WTC11 (cell line): Measurements from ENCODE around the gene SLIT3. TPM values are rescaled to one million over a fixed set of nuclear protein-coding genes. Genes with fewer than 3 reads are reported as not detected.

Experiments used
- ATAC-seq: fragments of 200-7000 bp; cut with Tn5 transposase; 2 replicates; pipeline ENCODE4 v1.10.0; 2021; ENCODE audit warnings: mild to moderate bottlenecking, moderate library complexity
- CTCF ChIA-PET: fragments of 300-600 bp; sonication (Branson Sonifier 250); formaldehyde crosslinking; loops from one replicate; lab custom pipeline; 2021; ENCODE audit warnings: antibody characterized with exemption; lab: Charles Lee
- POLR2A ChIA-PET: fragments of 350-600 bp; sonication (Branson Sonifier 250); formaldehyde crosslinking; loops from one replicate; lab custom pipeline; 2021; ENCODE audit warnings: antibody characterized with exemption; lab: Charles Lee
- DNase-seq: peaks from one replicate; pipeline ENCODE4 v3.0.0; 2021; ENCODE audit warnings: low spot score
- H3K27ac Mint-ChIP-seq: 2 replicates; pipeline ENCODE4 v1.8.0; 2021; ENCODE audit warnings: mixed read lengths
- H3K27me3 Mint-ChIP-seq: 2 replicates; pipeline ENCODE4 v1.8.0; 2021; ENCODE audit warnings: low read depth, mild to moderate bottlenecking, moderate library complexity, mixed read lengths
- H3K36me3 Mint-ChIP-seq: 2 replicates; pipeline ENCODE4 v1.8.0; 2021; ENCODE audit warnings: mixed read lengths
- H3K4me1 Mint-ChIP-seq: 2 replicates; pipeline ENCODE4 v1.8.0; 2022; ENCODE audit warnings: mixed read lengths
- H3K4me3 Mint-ChIP-seq: 2 replicates; pipeline ENCODE4 v1.8.0; 2021; ENCODE audit warnings: mild to moderate bottlenecking, moderate library complexity, mixed read lengths
- H3K9me3 Mint-ChIP-seq: 2 replicates; pipeline ENCODE4 v1.8.0; 2021; ENCODE audit warnings: mixed read lengths
- ATF1 ChIP-seq: sonication (generic); formaldehyde crosslinking; IDR thresholded peaks from 2 replicates; pipeline ENCODE4 v1.8.1; 2023; ENCODE audit warnings: mild to moderate bottlenecking, moderate library complexity, missing genetic modification reagents
- ATF6 ChIP-seq: sonication (generic); formaldehyde crosslinking; IDR thresholded peaks from 2 replicates; pipeline ENCODE4 v1.8.1; 2023; ENCODE audit warnings: mild to moderate bottlenecking, missing genetic modification reagents
- CTCF ChIP-seq: fragments of 200-600 bp; IDR thresholded peaks from 2 replicates; pipeline ENCODE4 v1.8.0; 2022; ENCODE audit warnings: antibody characterized with exemption
- ESRRA ChIP-seq: sonication (generic); formaldehyde crosslinking; IDR thresholded peaks from 2 replicates; pipeline ENCODE4 v1.8.1; 2022; ENCODE audit warnings: mild to moderate bottlenecking, missing genetic modification reagents, borderline replicate concordance
- GABPB1 ChIP-seq: sonication (generic); formaldehyde crosslinking; IDR thresholded peaks from 2 replicates; pipeline ENCODE4 v1.8.1; 2023; ENCODE audit warnings: mild to moderate bottlenecking, missing genetic modification reagents
- GRHL2 ChIP-seq: fragments of 250-450 bp; sonication (Bioruptor Pico); IDR thresholded peaks from 2 replicates; pipeline ENCODE4 v1.8.0; 2022; ENCODE audit warnings: mild to moderate bottlenecking, moderate library complexity; ENCODE audit not compliant: insufficient replicate concordance, severe bottlenecking
- IRF2 ChIP-seq: sonication (generic); formaldehyde crosslinking; IDR thresholded peaks from 2 replicates; pipeline ENCODE4 v1.8.0; 2022; ENCODE audit warnings: low read depth, missing genetic modification reagents, borderline replicate concordance
- JAZF1 ChIP-seq: fragments of 250-450 bp; sonication (Bioruptor Pico); IDR thresholded peaks from 2 replicates; pipeline ENCODE4 v1.9.0; 2021; ENCODE audit warnings: moderate library complexity, mild to moderate bottlenecking, inconsistent platforms
- MYBL2 ChIP-seq: sonication (generic); formaldehyde crosslinking; IDR thresholded peaks from 2 replicates; pipeline ENCODE4 v1.8.1; 2023; ENCODE audit warnings: mild to moderate bottlenecking, moderate library complexity, missing genetic modification reagents
- NR3C1 ChIP-seq: sonication (generic); formaldehyde crosslinking; conservative IDR thresholded peaks from 2 replicates; pipeline ENCODE4 v1.8.1; 2023; ENCODE audit warnings: low read depth, mild to moderate bottlenecking, missing genetic modification reagents
- SP1 ChIP-seq: sonication (generic); formaldehyde crosslinking; conservative IDR thresholded peaks from 2 replicates; pipeline ENCODE4 v1.8.1; 2022; ENCODE audit warnings: missing genetic modification reagents
- ZBTB43 ChIP-seq: sonication (generic); formaldehyde crosslinking; IDR thresholded peaks from 2 replicates; pipeline ENCODE4 v1.8.1; 2023; ENCODE audit warnings: mild to moderate bottlenecking, missing genetic modification reagents
- ZNF281 ChIP-seq: sonication (generic); formaldehyde crosslinking; IDR thresholded peaks from 2 replicates; pipeline ENCODE4 v1.8.0; 2023; ENCODE audit warnings: mild to moderate bottlenecking, missing genetic modification reagents
- ZNF396 ChIP-seq: fragments of 250-450 bp; sonication (Bioruptor Pico); IDR thresholded peaks from 2 replicates; pipeline ENCODE4 v1.8.0; 2021; ENCODE audit warnings: mild to moderate bottlenecking, moderate library complexity, borderline replicate concordance
- ZNF671 ChIP-seq: fragments of 250-450 bp; sonication (Bioruptor Pico); IDR thresholded peaks from 2 replicates; pipeline ENCODE4 v1.8.0; 2021; ENCODE audit warnings: mild to moderate bottlenecking
- total RNA-seq: library from RNA; stranded (reverse); gene quantifications from 3 replicates; pipeline ENCODE4 v1.2.3, GENCODE V29; 2021
- TF ChIP-seq, protein P1 (sequence below): sonication (generic); formaldehyde crosslinking; IDR thresholded peaks from 2 replicates; pipeline ENCODE4 v1.8.1; 2023; ENCODE audit warnings: mild to moderate bottlenecking, missing genetic modification reagents, moderate library complexity
- TF ChIP-seq, protein P2 (sequence below): sonication (generic); formaldehyde crosslinking; IDR thresholded peaks from 2 replicates; pipeline ENCODE4 v1.8.0; 2022; ENCODE audit warnings: missing genetic modification reagents
- TF ChIP-seq, protein P3 (sequence below): sonication (generic); formaldehyde crosslinking; IDR thresholded peaks from 2 replicates; pipeline ENCODE4 v1.8.1; 2022; ENCODE audit warnings: low read depth, mild to moderate bottlenecking, moderate library complexity, missing genetic modification reagents, borderline replicate concordance
- TF ChIP-seq, protein P4 (sequence below): fragments of 250-450 bp; sonication (Bioruptor Pico); IDR thresholded peaks from 2 replicates; pipeline ENCODE4 v2.1.2; 2022; ENCODE audit warnings: mild to moderate bottlenecking, moderate library complexity

SLIT3 gene
- total RNA-seq, 1 experiment from 2014 or later: 1.9 TPM

DNA sequence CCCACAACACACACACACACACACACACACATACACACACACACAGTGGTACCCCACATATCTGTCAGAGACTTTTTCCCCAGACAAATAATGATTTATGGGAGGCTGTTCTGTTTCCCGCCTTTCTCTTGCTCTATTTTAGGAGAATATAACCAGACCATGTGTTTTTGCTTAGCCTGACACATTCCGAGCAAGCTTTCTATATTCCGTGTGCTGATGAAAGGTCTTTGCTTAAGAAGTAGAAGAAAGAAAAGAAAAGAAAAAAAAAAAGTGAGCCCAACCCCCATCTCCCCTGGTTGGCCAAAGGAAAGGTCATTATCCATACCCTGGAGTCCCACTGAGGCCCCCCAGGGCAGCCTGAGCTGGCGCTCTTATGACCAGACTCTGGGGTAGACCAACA is 338.6 kb downstream of the SLIT3 start:
- no peak for TF ChIP-seq GABPB1 (CRISPR knock-in tag)
- no peak for TF ChIP-seq GRHL2 (CRISPR knock-in tag)
- no peak for TF ChIP-seq NR3C1 (CRISPR knock-in tag)
- no peak for TF ChIP-seq ESRRA (CRISPR knock-in tag)
- TF ChIP-seq IRF2 (CRISPR knock-in tag): no peak
- TF ChIP-seq ZBTB43 (CRISPR knock-in tag): no peak
- TF ChIP-seq, protein P1, sequence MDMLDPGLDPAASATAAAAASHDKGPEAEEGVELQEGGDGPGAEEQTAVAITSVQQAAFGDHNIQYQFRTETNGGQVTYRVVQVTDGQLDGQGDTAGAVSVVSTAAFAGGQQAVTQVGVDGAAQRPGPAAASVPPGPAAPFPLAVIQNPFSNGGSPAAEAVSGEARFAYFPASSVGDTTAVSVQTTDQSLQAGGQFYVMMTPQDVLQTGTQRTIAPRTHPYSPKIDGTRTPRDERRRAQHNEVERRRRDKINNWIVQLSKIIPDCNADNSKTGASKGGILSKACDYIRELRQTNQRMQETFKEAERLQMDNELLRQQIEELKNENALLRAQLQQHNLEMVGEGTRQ (CRISPR knock-in tag): no peak
- no peak for TF ChIP-seq ATF1 (CRISPR knock-in tag)
- TF ChIP-seq JAZF1 (CRISPR knock-in tag): no peak
- TF ChIP-seq, protein P2, sequence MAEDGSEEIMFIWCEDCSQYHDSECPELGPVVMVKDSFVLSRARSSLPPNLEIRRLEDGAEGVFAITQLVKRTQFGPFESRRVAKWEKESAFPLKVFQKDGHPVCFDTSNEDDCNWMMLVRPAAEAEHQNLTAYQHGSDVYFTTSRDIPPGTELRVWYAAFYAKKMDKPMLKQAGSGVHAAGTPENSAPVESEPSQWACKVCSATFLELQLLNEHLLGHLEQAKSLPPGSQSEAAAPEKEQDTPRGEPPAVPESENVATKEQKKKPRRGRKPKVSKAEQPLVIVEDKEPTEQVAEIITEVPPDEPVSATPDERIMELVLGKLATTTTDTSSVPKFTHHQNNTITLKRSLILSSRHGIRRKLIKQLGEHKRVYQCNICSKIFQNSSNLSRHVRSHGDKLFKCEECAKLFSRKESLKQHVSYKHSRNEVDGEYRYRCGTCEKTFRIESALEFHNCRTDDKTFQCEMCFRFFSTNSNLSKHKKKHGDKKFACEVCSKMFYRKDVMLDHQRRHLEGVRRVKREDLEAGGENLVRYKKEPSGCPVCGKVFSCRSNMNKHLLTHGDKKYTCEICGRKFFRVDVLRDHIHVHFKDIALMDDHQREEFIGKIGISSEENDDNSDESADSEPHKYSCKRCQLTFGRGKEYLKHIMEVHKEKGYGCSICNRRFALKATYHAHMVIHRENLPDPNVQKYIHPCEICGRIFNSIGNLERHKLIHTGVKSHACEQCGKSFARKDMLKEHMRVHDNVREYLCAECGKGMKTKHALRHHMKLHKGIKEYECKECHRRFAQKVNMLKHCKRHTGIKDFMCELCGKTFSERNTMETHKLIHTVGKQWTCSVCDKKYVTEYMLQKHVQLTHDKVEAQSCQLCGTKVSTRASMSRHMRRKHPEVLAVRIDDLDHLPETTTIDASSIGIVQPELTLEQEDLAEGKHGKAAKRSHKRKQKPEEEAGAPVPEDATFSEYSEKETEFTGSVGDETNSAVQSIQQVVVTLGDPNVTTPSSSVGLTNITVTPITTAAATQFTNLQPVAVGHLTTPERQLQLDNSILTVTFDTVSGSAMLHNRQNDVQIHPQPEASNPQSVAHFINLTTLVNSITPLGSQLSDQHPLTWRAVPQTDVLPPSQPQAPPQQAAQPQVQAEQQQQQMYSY: no peak
- no peak for TF ChIP-seq MYBL2 (CRISPR knock-in tag)
- TF ChIP-seq, protein P3, sequence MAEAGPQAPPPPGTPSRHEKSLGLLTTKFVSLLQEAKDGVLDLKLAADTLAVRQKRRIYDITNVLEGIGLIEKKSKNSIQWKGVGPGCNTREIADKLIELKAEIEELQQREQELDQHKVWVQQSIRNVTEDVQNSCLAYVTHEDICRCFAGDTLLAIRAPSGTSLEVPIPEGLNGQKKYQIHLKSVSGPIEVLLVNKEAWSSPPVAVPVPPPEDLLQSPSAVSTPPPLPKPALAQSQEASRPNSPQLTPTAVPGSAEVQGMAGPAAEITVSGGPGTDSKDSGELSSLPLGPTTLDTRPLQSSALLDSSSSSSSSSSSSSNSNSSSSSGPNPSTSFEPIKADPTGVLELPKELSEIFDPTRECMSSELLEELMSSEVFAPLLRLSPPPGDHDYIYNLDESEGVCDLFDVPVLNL: no peak
- no peak for TF ChIP-seq CTCF
- TF ChIP-seq, all 79 proteins: peak for 0
- Mint-ChIP-seq H3K27ac (no peak overlapping the region), H3K4me1 (peaks cover 3% of the 10 kb centered on the region; the same call in 1 of the 2 replicates), H3K9me3 (no peaks in the 10 kb centered on the region), H3K36me3 (no peaks in the 10 kb centered on the region), H3K4me3 (no peak overlapping the region), H3K27me3 (no peaks in the 10 kb centered on the region)
- no peak for DNase-seq
- ChIA-PET CTCF (no interaction called here), POLR2A (no interaction called here)
- ATAC-seq: no peak

DNA sequence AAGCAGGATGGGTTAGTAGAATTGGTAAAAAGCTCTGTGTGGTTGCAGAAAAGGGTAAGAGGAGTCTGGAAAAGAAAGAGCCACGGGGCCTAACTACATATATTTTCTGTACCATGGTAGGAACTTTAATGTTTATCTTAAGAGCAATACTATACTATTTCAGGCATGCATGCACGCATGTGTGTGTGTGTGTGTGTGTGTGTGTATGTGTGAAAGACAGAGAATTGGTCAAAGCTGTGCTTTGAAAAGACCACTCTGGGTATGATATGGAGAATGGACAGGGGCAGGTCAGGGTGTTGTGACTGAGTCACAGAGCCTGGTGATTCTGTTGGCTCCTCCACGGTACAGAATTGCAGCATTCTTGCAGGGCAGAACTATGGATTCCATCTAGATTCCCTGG is 339.3 kb downstream of the SLIT3 start:
- Mint-ChIP-seq H3K27me3 (no peaks in the 10 kb centered on the region), H3K4me1 (peaks cover 3% of the 10 kb centered on the region; the same call in 1 of the 2 replicates), H3K9me3 (no peaks in the 10 kb centered on the region), H3K36me3 (no peaks in the 10 kb centered on the region), H3K27ac (no peak overlapping the region), H3K4me3 (no peak overlapping the region)
- ATAC-seq (no peak), DNase-seq (no peak)
- ChIA-PET CTCF (no interaction called here), POLR2A (no interaction called here)
- TF ChIP-seq, protein P1 (CRISPR knock-in tag): no peak
- TF ChIP-seq SP1 (CRISPR knock-in tag) (no peak), ZNF396 (CRISPR knock-in tag) (no peak), ATF6 (no peak), ZNF671 (CRISPR knock-in tag) (no peak), ESRRA (CRISPR knock-in tag) (no peak), ZNF281 (CRISPR knock-in tag) (no peak)
- TF ChIP-seq, protein P4, sequence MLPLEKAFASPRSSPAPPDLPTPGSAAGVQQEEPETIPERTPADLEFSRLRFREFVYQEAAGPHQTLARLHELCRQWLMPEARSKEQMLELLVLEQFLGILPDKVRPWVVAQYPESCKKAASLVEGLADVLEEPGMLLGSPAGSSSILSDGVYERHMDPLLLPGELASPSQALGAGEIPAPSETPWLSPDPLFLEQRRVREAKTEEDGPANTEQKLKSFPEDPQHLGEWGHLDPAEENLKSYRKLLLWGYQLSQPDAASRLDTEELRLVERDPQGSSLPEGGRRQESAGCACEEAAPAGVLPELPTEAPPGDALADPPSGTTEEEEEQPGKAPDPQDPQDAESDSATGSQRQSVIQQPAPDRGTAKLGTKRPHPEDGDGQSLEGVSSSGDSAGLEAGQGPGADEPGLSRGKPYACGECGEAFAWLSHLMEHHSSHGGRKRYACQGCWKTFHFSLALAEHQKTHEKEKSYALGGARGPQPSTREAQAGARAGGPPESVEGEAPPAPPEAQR (CRISPR knock-in tag): no peak
